ENCODE measurements around the gene SFTPD. TPM values are rescaled to one million over a fixed set of nuclear protein-coding genes. Genes with fewer than 3 reads are reported as not detected.

Gene SFTPD
- total and polyA plus RNA-seq, 2 of the 13 experiments (the other 11 are each of a cell fraction or from before 2014, with no cell fraction given): not detected

DNA sequence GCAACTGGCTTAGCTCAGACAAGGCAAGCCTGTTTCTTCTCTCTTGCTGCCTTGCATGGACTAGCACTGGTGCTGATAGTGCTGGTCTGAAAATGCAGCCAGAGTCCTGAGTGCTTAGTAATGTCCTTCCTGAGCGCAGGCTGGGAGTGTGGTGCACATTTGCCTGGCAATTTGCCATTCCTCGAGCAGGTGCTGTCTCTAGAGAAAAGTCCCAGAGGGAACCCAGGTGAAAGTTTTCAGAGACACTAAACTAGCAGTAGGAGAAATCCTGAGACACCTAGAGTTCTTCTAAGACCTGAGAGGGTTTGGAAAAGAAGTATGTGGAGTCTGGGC, 1.9 kb downstream of the SFTPD start:
- no peak overlapping the region for H3K4me3 ChIP-seq (replicated peaks in 1 of 3; ENCODE audit: insufficient read depth in 1 of 3, low read depth in 2 of 3, low read length in 3 of 3)
- H3K9ac ChIP-seq (ENCODE audit: insufficient read depth, low read depth, low read length): no peak overlapping the region
- CTCF ChIA-PET (ENCODE audit: low intra/inter-chr PET ratio, low total read pairs): no interaction called here
- no peak overlapping the region for H3K4me2 ChIP-seq (ENCODE audit: low read depth, low read length)
- no peaks in the 10 kb centered on the region for H3K79me2 ChIP-seq (ENCODE audit: insufficient read depth, low read length)
- no peak overlapping the region for H2AFZ ChIP-seq (ENCODE audit: low read length)
- no peak for ATAC-seq
- FAIRE-seq: no peak
- no peak for TF ChIP-seq ZNF143 (CRISPR knock-in tag; IDR thresholded peaks at IDR 0.05)
- WGBS (ENCODE audit: low lambda C conversion rate): 0% methylated on average over 2 of the region's 2 CpGs
- H3K4me1 ChIP-seq (ENCODE audit: insufficient read depth, low read length): no peaks in the 10 kb centered on the region
- no peaks in the 10 kb centered on the region for H3K36me3 ChIP-seq (replicated peaks in 1 of 2; ENCODE audit: control insufficient read depth in 1 of 2, insufficient read depth in 2 of 2, low read length in 2 of 2)
- intact Hi-C loops (cut with micrococcal nuclease; ENCODE audit: unreplicated experiment) (no loop called here), in situ Hi-C loops (cut with HindIII; ENCODE audit: extremely low pct_ligation_motif_present, low pct_unique_long_range_greater_than_20kb) (loop anchor here (25.0 kb wide), 1 partner anchor 385 kb away; the partner anchor contains the start of gene SFTPA2)
- DNase-seq (ENCODE audit: low spot score): no peak
- POLR2A ChIA-PET: no interaction called here
- H3K9me3 ChIP-seq (ENCODE audit: low read length): no peaks in the 10 kb centered on the region
- no peak overlapping the region for H3K27ac ChIP-seq (ENCODE audit: extremely low read length, insufficient read depth, low read length)
- BruUV-seq (replicated peaks): no TSS peak
- H4K20me1 ChIP-seq (ENCODE audit: insufficient read depth, low read length): no peaks in the 10 kb centered on the region
- H3K27me3 ChIP-seq (ENCODE audit: control insufficient read depth in 1 of 2, insufficient read depth in 2 of 2, low read length in 2 of 2): peaks cover 6 to 30% of the 10 kb centered on the region in 2 experiments; a peak in 3 of 5 replicates

DNA sequence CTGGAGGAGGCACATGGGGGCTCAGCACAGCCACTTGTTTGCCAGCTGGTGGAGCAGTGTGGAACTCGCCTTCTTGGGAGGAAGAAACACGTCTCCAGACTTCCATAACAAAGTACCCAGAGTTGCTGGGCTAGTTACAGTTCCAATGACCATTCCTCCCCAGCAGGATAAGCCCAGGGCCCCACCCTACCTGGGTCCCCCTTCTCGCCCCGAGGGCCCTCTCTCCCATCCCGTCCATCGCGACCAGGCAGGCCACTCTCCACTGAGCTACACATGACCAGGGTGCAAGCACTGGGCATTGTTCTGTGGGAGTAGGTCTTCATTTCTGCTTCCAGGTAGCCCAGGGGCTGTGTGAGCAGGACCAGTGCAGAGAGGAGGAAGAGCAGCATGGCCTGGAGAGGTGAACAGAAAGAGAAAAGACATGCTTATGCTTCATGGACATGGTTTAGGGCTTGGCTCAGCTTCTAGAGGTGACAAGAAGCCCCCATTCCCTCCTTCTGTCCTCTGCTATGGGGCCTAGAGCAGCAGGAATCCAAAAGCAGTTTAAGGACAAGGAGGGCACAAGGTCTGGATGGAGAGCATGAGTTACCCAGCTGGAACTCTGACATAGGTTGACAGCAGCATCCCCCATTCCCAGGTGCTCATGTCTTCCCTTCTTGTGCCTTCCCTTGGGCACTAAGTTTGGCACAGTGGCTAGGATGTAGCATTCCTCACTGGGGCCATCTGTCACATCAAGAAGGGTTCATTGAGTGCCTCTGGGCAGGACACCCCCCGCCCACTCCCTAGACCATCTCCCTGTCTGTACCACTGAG, 2.4 kb downstream of the SFTPD start:
- ChIA-PET POLR2A (no interaction called here), CTCF (ENCODE audit: low intra/inter-chr PET ratio, low total read pairs) (no interaction called here)
- no peak overlapping the region for H2AFZ ChIP-seq (ENCODE audit: low read length)
- no peaks in the 10 kb centered on the region for H3K4me1 ChIP-seq (ENCODE audit: insufficient read depth, low read length)
- no peaks in the 10 kb centered on the region for H3K79me2 ChIP-seq (ENCODE audit: insufficient read depth, low read length)
- no peaks in the 10 kb centered on the region for H3K36me3 ChIP-seq (replicated peaks in 1 of 2; ENCODE audit: control insufficient read depth in 1 of 2, insufficient read depth in 2 of 2, low read length in 2 of 2)
- in situ Hi-C loops (cut with HindIII; ENCODE audit: extremely low pct_ligation_motif_present, low pct_unique_long_range_greater_than_20kb): loop anchor here (25.0 kb wide), 1 partner anchor 384 kb away; the partner anchor contains the start of gene SFTPA2
- intact Hi-C loops (cut with micrococcal nuclease; ENCODE audit: unreplicated experiment): no loop called here
- peaks cover 6 to 36% of the 10 kb centered on the region in 2 experiments; a peak in 3 of 5 replicates for H3K27me3 ChIP-seq (ENCODE audit: control insufficient read depth in 1 of 2, insufficient read depth in 2 of 2, low read length in 2 of 2)
- FAIRE-seq: no peak
- no peaks in the 10 kb centered on the region for H4K20me1 ChIP-seq (ENCODE audit: insufficient read depth, low read length)
- H3K27ac ChIP-seq (ENCODE audit: extremely low read length, insufficient read depth, low read length): no peak overlapping the region
- 20% methylated on average over 5 of the region's 8 CpGs for WGBS (ENCODE audit: low lambda C conversion rate)
- BruUV-seq (replicated peaks): no TSS peak
- H3K9me3 ChIP-seq (ENCODE audit: low read length): no peaks in the 10 kb centered on the region
- H3K4me3 ChIP-seq (replicated peaks in 1 of 3; ENCODE audit: insufficient read depth in 1 of 3, low read depth in 2 of 3, low read length in 3 of 3): no peak overlapping the region
- no peak overlapping the region for H3K4me2 ChIP-seq (ENCODE audit: low read depth, low read length)
- ATAC-seq: no peak
- no peak overlapping the region for H3K9ac ChIP-seq (ENCODE audit: insufficient read depth, low read depth, low read length)
- DNase-seq (ENCODE audit: low spot score): no peak
- TF ChIP-seq, protein P1, sequence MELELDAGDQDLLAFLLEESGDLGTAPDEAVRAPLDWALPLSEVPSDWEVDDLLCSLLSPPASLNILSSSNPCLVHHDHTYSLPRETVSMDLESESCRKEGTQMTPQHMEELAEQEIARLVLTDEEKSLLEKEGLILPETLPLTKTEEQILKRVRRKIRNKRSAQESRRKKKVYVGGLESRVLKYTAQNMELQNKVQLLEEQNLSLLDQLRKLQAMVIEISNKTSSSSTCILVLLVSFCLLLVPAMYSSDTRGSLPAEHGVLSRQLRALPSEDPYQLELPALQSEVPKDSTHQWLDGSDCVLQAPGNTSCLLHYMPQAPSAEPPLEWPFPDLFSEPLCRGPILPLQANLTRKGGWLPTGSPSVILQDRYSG (CRISPR knock-in tag; IDR thresholded peaks at IDR 0.05): no peak
- TF ChIP-seq BRCA1 (CRISPR knock-in tag; IDR thresholded peaks at IDR 0.05) (no peak), ZBTB21 (CRISPR knock-in tag; IDR thresholded peaks at IDR 0.05) (no peak), PCBP1 (IDR thresholded peaks at IDR 0.05; ENCODE audit: borderline replicate concordance, low read depth, low read length) (no peak), ZKSCAN5 (CRISPR knock-in tag; IDR thresholded peaks at IDR 0.05) (no peak), SP5 (CRISPR knock-in tag; IDR thresholded peaks at IDR 0.05; ENCODE audit: borderline replicate concordance, low read depth) (no peak), ZNF780A (CRISPR knock-in tag; IDR thresholded peaks at IDR 0.05) (no peak)
- TF ChIP-seq, protein P2, sequence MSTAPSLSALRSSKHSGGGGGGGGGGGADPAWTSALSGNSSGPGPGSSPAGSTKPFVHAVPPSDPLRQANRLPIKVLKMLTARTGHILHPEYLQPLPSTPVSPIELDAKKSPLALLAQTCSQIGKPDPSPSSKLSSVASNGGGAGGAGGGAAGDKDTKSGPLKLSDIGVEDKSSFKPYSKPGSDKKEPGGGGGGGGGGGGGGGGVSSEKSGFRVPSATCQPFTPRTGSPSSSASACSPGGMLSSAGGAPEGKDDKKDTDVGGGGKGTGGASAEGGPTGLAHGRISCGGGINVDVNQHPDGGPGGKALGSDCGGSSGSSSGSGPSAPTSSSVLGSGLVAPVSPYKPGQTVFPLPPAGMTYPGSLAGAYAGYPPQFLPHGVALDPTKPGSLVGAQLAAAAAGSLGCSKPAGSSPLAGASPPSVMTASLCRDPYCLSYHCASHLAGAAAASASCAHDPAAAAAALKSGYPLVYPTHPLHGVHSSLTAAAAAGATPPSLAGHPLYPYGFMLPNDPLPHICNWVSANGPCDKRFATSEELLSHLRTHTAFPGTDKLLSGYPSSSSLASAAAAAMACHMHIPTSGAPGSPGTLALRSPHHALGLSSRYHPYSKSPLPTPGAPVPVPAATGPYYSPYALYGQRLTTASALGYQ (CRISPR knock-in tag; IDR thresholded peaks at IDR 0.05): no peak
- TF ChIP-seq, protein P3, sequence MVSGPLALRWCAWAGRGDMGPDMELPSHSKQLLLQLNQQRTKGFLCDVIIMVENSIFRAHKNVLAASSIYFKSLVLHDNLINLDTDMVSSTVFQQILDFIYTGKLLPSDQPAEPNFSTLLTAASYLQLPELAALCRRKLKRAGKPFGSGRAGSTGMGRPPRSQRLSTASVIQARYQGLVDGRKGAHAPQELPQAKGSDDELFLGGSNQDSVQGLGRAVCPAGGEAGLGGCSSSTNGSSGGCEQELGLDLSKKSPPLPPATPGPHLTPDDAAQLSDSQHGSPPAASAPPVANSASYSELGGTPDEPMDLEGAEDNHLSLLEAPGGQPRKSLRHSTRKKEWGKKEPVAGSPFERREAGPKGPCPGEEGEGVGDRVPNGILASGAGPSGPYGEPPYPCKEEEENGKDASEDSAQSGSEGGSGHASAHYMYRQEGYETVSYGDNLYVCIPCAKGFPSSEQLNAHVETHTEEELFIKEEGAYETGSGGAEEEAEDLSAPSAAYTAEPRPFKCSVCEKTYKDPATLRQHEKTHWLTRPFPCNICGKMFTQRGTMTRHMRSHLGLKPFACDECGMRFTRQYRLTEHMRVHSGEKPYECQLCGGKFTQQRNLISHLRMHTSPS (CRISPR knock-in tag; IDR thresholded peaks at IDR 0.05; ENCODE audit: low read depth): no peak
